Hippocampal formation (tissue), 2 donors: ENCODE results near the gene GNG13.
"Not testable (repeated sequence)": the region's sequence is repeated elsewhere in the genome, so short reads cannot be mapped to it uniquely, and the experiment has no call there.

Source experiments
- DNase-seq, 2 donors: peaks; one replicate each; lab custom pipeline; 2025; lab: John Stamatoyannopoulos, UW

The GNG13 gene

GRCh38 chr16:799948-800833, at the start of gene GNG13:
Gene GNG13, minus strand, starts transcription at chr16:800734. Its CDS starts 1,657 bp downstream, at chr16:799077.
- no peak for DNase-seq

GRCh38 chr16:848510-849253, 48.1 kb upstream of the GNG13 start:
- no peak for DNase-seq

- no peak for DNase-seq
These were observed 47.3 kb upstream of the GNG13 start for GRCh38 chr16:847681-848445.

GRCh38 chr16:847151-847550, 46.6 kb upstream of the GNG13 start:
- DNase-seq = no peak

- DNase-seq = no peak
These were observed 44.8 kb upstream of the GNG13 start for GRCh38 chr16:845351-845745.

GRCh38 chr16:844638-845350, 44.3 kb upstream of the GNG13 start:
- DNase-seq = no peak

- DNase-seq = no peak
These were observed 43.2 kb upstream of the GNG13 start for GRCh38 chr16:843771-844170.

- DNase-seq = no peak
These were observed 42.4 kb upstream of the GNG13 start for GRCh38 chr16:842711-843560.

GRCh38 chr16:842061-842476, 41.5 kb upstream of the GNG13 start:
- no peak for DNase-seq

- DNase-seq = no peak
These were observed 41.0 kb upstream of the GNG13 start for GRCh38 chr16:841455-842060.

- no peak for DNase-seq
These were observed 40.3 kb upstream of the GNG13 start for GRCh38 chr16:840561-841454.

GRCh38 chr16:839643-840408, 39.3 kb upstream of the GNG13 start:
- DNase-seq = no peak

- DNase-seq = no peak
These were observed 38.2 kb upstream of the GNG13 start for GRCh38 chr16:838741-839140.

- not testable (repeated sequence) for DNase-seq
These were observed 36.3 kb upstream of the GNG13 start for GRCh38 chr16:836822-837221.

- no peak for DNase-seq
These were observed 35.7 kb upstream of the GNG13 start for GRCh38 chr16:836221-836620.

- no peak for DNase-seq
These were observed 34.8 kb upstream of the GNG13 start for GRCh38 chr16:835373-835772.

GRCh38 chr16:833411-833810, 32.9 kb upstream of the GNG13 start:
- no peak for DNase-seq

- DNase-seq = no peak
These were observed 32.3 kb upstream of the GNG13 start for GRCh38 chr16:832652-833336.
